ENCODE results near the gene GJC1.

Gene GJC1

DNA sequence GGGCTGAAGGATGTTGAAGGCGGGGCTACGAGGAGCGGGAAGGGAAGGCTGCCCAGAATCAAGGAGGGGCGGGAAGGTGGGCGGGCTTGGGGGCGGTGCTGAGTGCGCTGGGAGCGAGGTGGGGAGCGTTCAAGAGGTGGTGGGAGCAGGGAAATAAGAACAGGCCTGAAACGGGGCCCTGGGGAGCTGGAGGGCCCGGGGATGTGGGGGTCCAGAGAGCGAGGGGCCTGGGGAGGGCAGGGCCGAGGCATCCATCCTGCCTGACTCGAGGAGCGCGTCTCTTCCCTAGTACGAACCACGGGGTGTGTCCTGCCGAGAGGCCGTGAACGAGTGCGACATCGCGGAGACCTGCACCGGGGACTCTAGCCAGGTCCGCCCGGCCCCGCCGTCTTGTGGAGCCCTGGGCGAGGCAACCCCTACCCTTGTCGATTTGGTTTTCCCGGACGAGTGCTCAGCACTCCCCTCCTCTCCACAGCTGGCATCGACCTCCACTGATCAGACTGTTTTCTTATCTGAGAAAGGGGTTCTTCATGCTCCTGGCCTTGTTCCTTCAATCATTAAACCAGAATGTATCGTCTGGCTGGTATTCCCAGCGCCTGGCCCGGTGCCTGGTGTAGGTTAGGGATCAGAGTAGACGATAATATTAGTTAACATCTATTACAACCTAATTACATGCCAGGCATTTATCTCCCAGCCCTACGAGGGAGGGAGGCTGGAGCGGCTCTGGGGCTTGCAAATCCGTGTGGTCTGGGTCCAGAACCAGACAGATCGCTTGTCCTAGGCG, 54.1 kb downstream of the GJC1 start:
- DNase-seq, result no peak

- DNase-seq, result peak; percentile 99
Measured at GRCh38 chr17:44775136-44775837, 54.8 kb downstream of the GJC1 start.

GRCh38 chr17:44774271-44775135, 55.6 kb downstream of the GJC1 start:
- DNase-seq, result peak; percentile 84

DNA sequence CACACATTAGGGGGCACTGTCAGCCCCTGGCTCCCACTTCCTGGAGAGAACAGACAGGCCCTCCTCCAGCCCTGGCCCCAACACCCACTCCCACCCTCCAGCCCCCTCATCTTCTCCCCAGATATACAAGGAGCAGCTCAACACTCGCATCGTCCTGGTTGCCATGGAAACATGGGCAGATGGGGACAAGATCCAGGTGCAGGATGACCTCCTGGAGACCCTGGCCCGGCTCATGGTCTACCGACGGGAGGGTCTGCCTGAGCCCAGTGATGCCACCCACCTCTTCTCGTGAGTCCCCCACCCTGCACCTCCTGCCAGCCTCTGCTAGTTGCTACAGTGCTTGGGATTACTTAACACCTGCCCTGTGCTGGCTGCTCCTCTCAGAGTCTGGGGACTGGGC, 56.9 kb downstream of the GJC1 start:
- DNase-seq, result no peak

DNA sequence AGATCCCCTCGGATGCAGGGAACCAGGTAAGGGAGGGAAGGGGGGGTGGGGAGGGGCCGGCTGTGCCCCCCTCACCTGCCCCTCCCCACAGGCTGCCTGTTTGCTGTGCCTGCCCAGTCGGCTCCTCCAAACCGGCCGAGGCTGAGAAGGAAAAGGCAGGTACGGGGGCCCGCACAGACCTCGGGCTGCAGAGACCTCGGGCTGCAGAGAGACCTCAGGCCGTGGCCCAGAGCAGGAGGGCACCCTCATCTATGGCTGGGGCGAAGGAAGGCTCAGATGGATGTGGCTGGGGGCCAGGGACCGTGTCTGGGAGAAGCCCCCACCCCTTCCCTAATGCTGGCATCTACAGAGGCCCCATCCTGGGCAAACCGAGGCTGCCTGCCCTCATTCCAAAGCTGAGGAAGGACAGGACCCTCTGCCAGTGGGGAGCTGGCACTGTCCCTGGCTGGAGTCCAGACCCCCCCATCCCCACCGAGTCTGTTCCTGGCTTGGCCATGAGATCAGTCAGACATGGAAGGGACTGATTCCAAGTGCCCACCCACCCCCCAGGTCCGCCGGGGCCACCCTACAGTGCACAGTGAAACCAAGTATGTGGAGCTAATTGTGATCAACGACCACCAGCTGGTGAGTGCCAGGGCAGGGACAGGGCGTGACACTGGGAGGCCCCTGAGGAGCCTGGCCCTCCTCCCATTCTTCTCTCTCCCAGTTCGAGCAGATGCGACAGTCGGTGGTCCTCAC, 57.6 kb downstream of the GJC1 start:
- no peak for DNase-seq

DNA sequence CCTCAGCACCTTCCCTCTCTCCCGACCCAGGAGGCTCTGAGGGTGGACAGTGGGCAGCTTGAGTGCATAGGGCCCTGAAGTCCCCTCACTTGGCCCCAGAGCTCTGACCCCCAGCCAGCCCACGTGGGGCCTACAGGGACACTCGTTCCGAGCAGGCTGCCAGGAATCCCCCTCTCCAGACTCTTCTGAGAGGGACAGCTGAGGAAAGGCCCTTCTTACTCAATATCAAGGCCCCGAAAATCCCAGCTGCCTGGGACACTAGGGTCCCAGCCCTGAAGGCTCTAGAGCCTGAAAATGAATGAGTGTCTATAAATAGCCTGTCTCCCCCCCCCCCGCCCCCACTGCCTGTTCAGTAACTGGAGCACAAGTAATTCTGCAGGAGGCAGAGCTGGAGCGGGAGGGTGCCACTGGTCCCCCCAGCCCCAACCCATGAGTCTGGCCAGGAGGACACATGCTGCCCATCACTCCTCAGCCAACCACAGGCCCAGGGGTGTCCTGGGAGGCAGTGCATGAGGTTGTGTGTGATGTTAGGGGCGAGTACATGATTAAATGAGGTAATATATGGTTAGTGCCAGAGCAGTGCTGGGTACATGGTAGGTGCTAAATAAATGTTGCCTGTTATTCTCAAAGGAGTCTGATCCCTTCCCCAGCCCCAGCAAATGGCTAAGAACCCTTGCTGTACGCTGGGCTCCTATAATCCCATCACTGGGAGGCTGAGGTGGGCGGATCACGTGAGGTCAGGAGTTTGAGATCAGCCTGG, 59.7 kb downstream of the GJC1 start:
- no peak for DNase-seq

- DNase-seq, result no peak
Measured at GRCh38 chr17:44769647-44770084, 60.4 kb downstream of the GJC1 start.

DNA sequence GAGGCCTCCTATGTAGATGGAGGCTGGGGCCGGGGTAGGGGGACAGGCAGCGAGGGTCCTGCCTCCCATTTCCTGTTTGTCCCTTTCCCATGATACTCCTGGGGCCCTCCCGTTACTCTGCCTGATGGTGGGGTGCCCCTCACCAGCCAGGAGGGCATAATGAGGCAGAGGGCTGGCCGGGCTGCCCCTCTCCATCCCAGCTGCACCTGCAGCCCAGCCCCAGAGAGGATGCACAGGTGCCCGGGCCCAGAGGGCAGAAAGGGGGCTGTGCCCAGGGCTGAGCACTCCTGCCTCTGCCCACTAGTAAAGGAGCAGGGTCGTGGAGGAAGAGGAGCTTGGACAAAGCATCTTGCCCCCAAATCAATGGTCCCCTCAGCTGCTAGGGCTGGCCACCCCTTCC, 60.9 kb downstream of the GJC1 start:
- DNase-seq, result no peak

GRCh38 chr17:44768505-44769142, 61.5 kb downstream of the GJC1 start:
- no peak for DNase-seq

DNA sequence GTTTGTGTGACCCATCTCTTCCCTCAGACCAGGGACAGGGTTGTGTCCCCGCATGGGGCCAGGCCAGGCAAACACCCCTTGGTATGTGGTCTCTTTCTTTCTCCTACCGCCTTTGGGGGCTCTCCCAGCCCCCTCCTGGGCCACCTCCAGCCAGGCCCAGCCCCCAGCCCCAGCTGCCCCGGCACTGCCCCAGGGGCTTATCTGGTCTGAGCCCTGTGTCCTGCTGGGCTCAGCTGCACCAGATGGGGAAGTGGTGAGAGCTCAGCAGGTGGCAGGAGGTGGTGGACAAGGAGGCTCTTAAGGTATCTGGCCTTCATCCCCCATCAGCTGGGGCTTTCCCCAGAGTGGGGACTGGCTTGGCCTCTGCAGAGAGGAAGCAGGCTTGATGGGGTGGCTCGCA, 62.6 kb downstream of the GJC1 start:
- DNase-seq, result no peak

- no peak for DNase-seq
Measured at GRCh38 chr17:44766409-44767038, 63.6 kb downstream of the GJC1 start.

DNA sequence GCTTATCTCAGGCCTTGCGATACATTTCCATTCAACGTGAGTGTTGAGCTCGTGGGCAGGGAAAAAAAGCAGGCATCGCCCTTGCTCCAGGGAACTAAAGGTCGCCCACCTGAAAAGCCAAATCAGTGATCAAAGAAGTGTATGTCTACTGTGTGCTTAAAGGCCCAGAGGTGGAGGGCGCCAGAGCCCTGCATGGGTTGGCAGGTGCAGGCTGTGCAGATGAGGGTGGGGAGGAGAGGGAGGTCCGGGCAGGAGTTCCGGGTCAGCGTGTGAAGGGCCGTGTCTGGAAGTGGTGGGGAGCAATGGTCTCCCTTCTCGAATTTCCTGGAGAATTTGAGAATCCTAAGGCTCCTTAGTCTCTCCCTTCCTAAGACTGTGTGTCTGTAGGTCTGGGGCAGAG, 64.1 kb downstream of the GJC1 start:
- DNase-seq, result no peak

DNA sequence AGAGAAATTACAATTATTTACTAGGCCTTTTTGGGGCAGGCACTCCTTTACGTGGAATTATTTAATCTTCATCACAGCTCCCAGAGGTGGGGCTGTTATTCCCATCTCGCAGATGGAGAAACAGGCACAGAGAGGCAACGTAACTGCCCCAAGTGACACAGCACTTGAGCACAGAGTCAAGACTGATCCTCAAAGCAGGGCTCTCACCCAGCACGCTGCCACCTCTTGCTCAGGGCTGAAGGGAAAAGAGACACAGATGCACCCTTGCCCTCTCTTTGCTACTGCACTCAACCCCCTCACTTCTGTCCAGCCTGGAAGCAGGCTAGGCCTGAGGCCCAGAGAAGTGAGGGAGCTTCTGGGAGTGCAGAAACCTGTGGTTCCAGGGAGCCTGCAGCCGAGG, 66.9 kb downstream of the GJC1 start:
- DNase-seq, result no peak

- DNase-seq, result no peak
Measured at GRCh38 chr17:44761932-44762810, 67.9 kb downstream of the GJC1 start.

- DNase-seq, result no peak
Measured at GRCh38 chr17:44760474-44761308, 69.4 kb downstream of the GJC1 start.

DNA sequence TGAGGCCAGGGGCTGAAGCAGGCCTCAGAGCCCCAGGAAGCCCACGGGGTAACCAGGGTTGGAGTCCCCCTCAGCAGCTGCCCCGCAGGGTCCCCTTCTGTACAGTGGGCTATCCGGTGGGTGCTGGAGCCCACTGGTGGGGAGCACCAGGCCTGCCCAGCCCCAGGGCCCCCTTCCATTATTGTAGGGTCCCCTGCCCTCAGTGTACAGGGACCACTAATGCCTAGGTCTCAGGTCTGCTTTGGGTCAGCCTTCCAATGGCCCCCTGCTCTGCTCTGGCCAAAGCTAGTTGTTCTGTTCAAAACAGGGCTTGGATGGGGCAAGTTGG, 70.2 kb downstream of the GJC1 start:
- DNase-seq, result no peak

GRCh38 chr17:44759086-44759915, 70.8 kb downstream of the GJC1 start:
- no peak for DNase-seq
